HG03103 (cell line): ENCODE data around the gene RGS8.

Experiments used
- ATAC-seq: cut with Tn5 transposase; IDR thresholded peaks from one replicate; pipeline ENCODE4 v1.9.1; 2021; ENCODE audit warnings: low read depth; ENCODE audit not compliant: unreplicated experiment

The RGS8 gene

GRCh38 chr1:182644886-182645285 is 39.5 kb downstream of the RGS8 start:
- peak; percentile 60 for ATAC-seq

DNA sequence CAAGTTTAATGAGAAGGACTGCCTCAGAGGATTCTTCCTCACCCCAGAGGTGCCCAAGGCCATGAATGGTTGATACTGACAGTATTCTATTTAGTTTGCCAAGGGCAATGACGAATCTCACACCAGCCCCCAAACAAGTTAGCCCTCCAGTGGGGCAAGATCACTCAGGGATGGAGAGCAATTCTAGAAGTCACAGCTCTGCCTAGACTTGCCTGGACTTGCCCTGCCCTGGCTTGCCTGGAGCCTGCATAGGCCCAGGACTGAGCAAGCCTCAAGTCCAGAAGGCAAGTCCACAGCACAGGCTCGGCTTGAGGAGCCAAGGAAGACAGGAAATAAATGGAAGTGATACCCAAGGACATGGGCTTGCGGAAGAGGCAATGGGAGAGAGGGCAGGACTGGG is 40.7 kb downstream of the RGS8 start:
- ATAC-seq = no peak

GRCh38 chr1:182642461-182642860 is 41.9 kb downstream of the RGS8 start:
- no peak for ATAC-seq

GRCh38 chr1:182641561-182641960 is 42.8 kb downstream of the RGS8 start:
- ATAC-seq = no peak

GRCh38 chr1:182639330-182639729 is 45.1 kb downstream of the RGS8 start:
- no peak for ATAC-seq

DNA sequence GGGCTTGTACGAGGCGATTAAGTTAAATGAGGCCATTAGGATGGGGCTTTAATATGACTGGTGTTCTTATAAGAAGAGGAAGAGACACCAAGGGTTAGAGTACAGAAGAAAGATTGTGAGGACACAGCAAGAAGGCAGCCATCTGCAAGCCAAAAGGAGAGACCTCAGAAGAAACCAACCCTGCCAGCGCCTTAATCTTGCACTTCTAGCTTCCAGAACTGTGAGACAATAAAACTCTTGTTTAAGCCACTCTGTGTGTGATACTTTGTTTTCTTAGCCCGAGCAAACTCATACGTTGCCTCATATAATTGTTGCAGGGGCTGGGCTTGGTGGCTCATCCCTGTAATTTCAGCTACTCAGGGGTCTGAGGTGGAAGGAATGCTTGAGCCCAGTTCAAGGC is 46.6 kb downstream of the RGS8 start:
- ATAC-seq = no peak

- ATAC-seq = no peak
Observed at GRCh38 chr1:182635871-182636270, 48.5 kb downstream of the RGS8 start.
